H1 (cell line): ENCODE measurements around the gene PFDN6. TPM values are rescaled to one million over a fixed set of nuclear protein-coding genes. Genes with fewer than 3 reads are reported as not detected.

ENCODE experiments used
- CBX8 ChIP-seq: fragments of 300-800, 300-1000 bp; sonication (generic); IDR thresholded peaks from 2 replicates; pipeline ENCODE4 v1.7.1; 2016; ENCODE audit warnings: low read depth, low read length, borderline replicate concordance
- CEBPB ChIP-seq: IDR thresholded peaks from 2 replicates; pipeline ENCODE4 v1.6.1; 2012; ENCODE audit warnings: low read depth, low read length
- CREB1 ChIP-seq: IDR thresholded peaks from 2 replicates; pipeline ENCODE4 v1.6.1; 2012; ENCODE audit warnings: inconsistent platforms
- EZH2 ChIP-seq: fragments of 200-600 bp; sonication (generic); IDR thresholded peaks from 2 replicates; pipeline ENCODE4 v1.7.1; 2012; ENCODE audit warnings: low read depth, mild to moderate bottlenecking, moderate library complexity, low read length, inconsistent platforms; ENCODE audit not compliant: severe bottlenecking
- GTF2F1 ChIP-seq: IDR thresholded peaks from 2 replicates; pipeline ENCODE4 v1.6.1; 2012; ENCODE audit warnings: low read depth, low read length, improper control_type of control experiment, borderline replicate concordance
- TEAD4 ChIP-seq: IDR thresholded peaks from 2 replicates; pipeline ENCODE4 v1.6.1; 2012; ENCODE audit warnings: low read depth, low read length, inconsistent platforms, mixed read lengths
- polyA plus RNA-seq, 7 experiments: library from polyadenylated mRNA; depleted of rRNA in 3 of 7; stranded (reverse) in 5 of 7; unstranded in 2 of 7; fragments of >200 nt in 5 of 7; fragments of 200-250 nt in 2 of 7; gene quantifications; 1 replicate in 5 of 7; 2 replicates in 1 of 7; 4 replicates in 1 of 7; pipeline versions ENCODE4 v1.2.1 to v1.2.3, GENCODE V29; 2011 to 2013; ENCODE audit warnings: missing spikeins in 2 of 7, mixed read lengths in 2 of 7
- total RNA-seq: library from RNA; stranded (reverse); fragmentation: NEBNext Ultra II Directional; extraction: Animal tissue kit (Norgen Biotek cat#: 25700); gene quantifications from 2 replicates; pipeline ENCODE4 v1.2.1, GENCODE V29; 2021
- TF ChIP-seq, protein P1 (sequence below): IDR thresholded peaks from 2 replicates; pipeline ENCODE4 v1.6.1; 2012; ENCODE audit warnings: low read length, inconsistent platforms

PFDN6 gene
- total and polyA plus RNA-seq, 2 of the 8 experiments (the other 6 are each of a cell fraction or from before 2014, with no cell fraction given) = 32.0 to 95.7 TPM

DNA sequence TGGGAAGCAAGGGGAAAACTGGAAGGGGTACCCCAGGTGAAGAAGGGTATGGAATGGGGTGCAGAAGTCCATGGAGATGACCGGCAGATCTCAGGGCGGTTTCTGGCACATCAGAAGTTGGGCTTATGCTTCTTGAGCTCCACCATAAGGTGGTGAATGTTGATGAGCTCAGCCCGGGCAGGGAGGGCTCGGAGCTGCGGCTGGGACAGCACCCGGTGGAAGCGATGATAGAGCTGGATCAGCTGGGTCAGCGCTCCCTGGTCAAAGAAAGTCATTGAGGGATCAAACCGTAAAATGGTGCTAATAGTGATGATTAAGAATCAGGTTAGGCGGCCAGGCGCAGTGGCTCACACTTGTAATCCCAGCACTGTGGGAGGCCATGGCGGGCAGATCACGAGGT lies 38.7 kb upstream of the PFDN6 start (continued):
- TF ChIP-seq EZH2 (no peak), CEBPB (no peak), CREB1 (no peak), TEAD4 (no peak), CBX8 (no peak), GTF2F1 (no peak)
- TF ChIP-seq, protein P1, sequence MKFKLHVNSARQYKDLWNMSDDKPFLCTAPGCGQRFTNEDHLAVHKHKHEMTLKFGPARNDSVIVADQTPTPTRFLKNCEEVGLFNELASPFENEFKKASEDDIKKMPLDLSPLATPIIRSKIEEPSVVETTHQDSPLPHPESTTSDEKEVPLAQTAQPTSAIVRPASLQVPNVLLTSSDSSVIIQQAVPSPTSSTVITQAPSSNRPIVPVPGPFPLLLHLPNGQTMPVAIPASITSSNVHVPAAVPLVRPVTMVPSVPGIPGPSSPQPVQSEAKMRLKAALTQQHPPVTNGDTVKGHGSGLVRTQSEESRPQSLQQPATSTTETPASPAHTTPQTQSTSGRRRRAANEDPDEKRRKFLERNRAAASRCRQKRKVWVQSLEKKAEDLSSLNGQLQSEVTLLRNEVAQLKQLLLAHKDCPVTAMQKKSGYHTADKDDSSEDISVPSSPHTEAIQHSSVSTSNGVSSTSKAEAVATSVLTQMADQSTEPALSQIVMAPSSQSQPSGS = no peak
